Lower leg skin (tissue), 3 donors: Measurements from ENCODE around the gene UBC.

Experiments
- POLR2A ChIP-seq, 2 donors: fragments of 450-650 bp; IDR thresholded peaks; one replicate each; pipeline ENCODE4 v1.6.1; 2016 to 2017; ENCODE audit warnings: antibody characterized with exemption in 2 of 2, mild to moderate bottlenecking in 1 of 2, moderate library complexity in 1 of 2
- TF ChIP-seq, protein P1 (sequence below), 3 donors: fragments of 450-650 bp; IDR thresholded peaks; one replicate each; pipeline ENCODE4 v1.5.1; 2016; ENCODE audit warnings: antibody characterized with exemption in 3 of 3, mild to moderate bottlenecking in 3 of 3, moderate library complexity in 2 of 3

DNA sequence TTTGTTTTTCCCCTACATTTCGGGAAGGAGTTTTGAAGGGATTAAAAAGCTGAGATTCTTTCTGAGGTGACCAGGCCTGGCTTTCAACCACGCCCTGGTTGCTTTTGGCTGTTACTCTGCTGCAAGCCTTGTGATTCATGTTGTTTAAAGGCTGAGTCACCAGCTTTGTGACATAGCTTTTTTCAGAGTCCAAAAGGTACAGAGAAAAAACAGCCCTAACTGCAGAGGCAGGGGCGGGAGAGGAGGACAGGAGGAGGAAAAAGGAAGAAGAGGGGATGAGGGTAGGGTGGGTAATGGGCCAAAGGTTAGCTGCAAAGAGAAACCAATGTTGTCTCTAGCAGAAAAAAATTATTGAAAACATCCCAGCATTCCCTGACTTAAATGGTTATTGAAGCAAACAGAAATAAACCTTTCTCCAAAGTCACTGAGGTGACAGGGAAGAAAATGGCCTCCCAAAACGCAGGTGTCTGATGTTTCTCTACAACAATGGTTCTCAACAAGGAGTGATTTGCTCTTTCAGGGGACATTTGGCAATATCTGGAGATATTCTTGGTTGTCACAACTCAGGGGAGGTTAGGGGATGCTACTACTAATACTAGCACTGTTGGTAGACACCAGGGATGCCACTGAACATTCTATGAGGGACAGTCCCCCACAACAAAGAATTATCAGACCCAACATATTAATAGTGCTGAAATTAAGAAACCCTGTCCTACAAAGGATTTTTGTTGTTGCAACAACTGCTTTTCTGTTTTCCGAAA is 2.1 kb upstream of the UBC start:
- TF ChIP-seq, protein P1, sequence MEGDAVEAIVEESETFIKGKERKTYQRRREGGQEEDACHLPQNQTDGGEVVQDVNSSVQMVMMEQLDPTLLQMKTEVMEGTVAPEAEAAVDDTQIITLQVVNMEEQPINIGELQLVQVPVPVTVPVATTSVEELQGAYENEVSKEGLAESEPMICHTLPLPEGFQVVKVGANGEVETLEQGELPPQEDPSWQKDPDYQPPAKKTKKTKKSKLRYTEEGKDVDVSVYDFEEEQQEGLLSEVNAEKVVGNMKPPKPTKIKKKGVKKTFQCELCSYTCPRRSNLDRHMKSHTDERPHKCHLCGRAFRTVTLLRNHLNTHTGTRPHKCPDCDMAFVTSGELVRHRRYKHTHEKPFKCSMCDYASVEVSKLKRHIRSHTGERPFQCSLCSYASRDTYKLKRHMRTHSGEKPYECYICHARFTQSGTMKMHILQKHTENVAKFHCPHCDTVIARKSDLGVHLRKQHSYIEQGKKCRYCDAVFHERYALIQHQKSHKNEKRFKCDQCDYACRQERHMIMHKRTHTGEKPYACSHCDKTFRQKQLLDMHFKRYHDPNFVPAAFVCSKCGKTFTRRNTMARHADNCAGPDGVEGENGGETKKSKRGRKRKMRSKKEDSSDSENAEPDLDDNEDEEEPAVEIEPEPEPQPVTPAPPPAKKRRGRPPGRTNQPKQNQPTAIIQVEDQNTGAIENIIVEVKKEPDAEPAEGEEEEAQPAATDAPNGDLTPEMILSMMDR (IDR thresholded peaks at IDR 0.05), result no peak
- peak in 1 of 2 donors; percentile 3 for TF ChIP-seq POLR2A (IDR thresholded peaks at IDR 0.05)
